ENCODE data around the gene ISLR2. TPM values are rescaled to one million over a fixed set of nuclear protein-coding genes. Genes with fewer than 3 reads are reported as not detected.

ISLR2 gene
- total RNA-seq, 1 donor from 2014 or later: not detected

DNA sequence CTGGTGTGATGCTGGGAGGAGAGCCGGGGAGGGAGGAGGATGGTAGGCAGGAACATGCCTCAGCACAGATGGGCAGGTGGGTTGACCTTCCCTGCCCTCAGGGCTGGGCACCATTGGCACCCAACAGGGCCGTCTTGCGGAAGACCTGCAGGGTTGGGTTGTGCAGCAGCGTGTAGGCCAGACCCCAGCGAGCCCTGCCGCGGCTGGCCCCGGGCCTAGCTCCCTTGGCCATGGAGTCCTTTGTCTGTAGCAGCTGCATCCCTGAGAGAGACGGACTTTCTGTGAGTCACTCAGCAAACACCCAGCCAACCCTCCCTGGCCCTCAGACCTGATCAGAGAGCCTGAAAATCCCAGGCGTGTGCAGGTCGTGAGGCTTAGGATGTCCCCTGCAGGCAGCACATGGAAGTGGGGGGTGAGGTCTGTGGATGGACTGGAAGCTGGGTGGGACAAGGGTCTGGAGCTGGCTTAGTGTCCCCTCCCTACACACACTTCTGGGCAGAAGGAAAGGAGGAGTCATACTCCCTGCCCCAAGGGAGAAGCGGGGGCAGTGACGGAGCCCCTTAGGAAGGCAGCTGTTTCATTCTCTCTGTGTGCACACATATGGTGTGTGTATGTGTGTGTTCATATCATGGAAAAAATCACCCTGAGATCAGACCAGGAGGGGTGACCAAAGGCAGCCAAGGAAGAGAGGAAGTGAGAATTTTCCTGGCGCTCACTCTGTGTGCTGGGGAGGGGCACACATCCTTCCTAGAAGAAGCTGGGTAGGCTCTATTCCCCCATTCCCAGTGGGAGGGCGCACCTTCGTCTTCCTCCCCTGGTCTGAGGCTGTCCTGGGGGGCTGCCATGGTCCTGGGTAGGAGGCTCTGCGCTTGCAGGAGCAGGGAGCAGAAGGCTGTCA is 49.8 kb downstream of the ISLR2 start:
- H3K27ac Mint-ChIP-seq: no peak overlapping the region
- H3K36me3 Mint-ChIP-seq (ENCODE audit: low read depth): no peaks in the 10 kb centered on the region
- intact Hi-C loops (cut with micrococcal nuclease): no loop called here
- H3K9me3 Mint-ChIP-seq: no peaks in the 10 kb centered on the region
- DNase-seq (ENCODE audit: low spot score): no peak
- no peak overlapping the region for H3K4me3 Mint-ChIP-seq
- H3K4me1 Mint-ChIP-seq (ENCODE audit: low read depth): no peaks in the 10 kb centered on the region
- peaks cover 3% of the 10 kb centered on the region for H3K27me3 Mint-ChIP-seq (ENCODE audit: insufficient read depth)

- Mint-ChIP-seq H3K36me3 (ENCODE audit: low read depth) (no peaks in the 10 kb centered on the region), H3K27me3 (ENCODE audit: insufficient read depth) (peaks cover 3% of the 10 kb centered on the region), H3K4me1 (ENCODE audit: low read depth) (no peaks in the 10 kb centered on the region), H3K9me3 (no peaks in the 10 kb centered on the region), H3K4me3 (no peak overlapping the region), H3K27ac (no peak overlapping the region)
- intact Hi-C loops (cut with micrococcal nuclease): no loop called here
- no peak for DNase-seq (ENCODE audit: low spot score)
Observed at GRCh38 chr15:74180881-74181602, 50.7 kb downstream of the ISLR2 start.

DNA sequence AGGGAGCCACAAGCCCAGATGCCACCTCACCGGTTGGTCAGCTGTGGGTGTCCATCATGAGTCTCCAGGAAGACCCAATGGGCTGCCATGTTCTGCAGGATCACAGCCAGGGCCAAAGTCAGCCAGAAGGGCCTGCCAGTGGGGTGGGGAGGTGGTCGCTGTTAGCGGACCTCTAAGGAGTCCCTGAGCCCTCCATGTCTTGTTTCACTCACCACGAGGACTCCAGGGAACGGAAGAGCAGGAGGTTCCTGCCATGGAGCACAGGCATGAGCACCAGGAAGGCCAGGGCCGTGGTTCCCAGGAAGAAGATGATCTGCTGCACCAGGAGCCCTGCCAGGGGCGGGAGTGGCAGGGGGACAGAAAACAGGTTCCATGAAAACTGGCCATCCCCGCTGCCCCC is 51.7 kb downstream of the ISLR2 start:
- intact Hi-C loops (cut with micrococcal nuclease): no loop called here
- Mint-ChIP-seq H3K4me3 (no peak overlapping the region), H3K4me1 (ENCODE audit: low read depth) (no peaks in the 10 kb centered on the region), H3K27me3 (ENCODE audit: insufficient read depth) (peaks cover 3% of the 10 kb centered on the region), H3K36me3 (ENCODE audit: low read depth) (no peaks in the 10 kb centered on the region), H3K27ac (no peak overlapping the region), H3K9me3 (no peaks in the 10 kb centered on the region)
- no peak for DNase-seq (ENCODE audit: low spot score)

GRCh38 chr15:74184582-74185091 is 54.3 kb downstream of the ISLR2 start:
- Mint-ChIP-seq H3K27me3 (ENCODE audit: insufficient read depth) (peaks cover 4% of the 10 kb centered on the region), H3K4me3 (no peak overlapping the region), H3K4me1 (ENCODE audit: low read depth) (no peaks in the 10 kb centered on the region), H3K36me3 (ENCODE audit: low read depth) (no peaks in the 10 kb centered on the region), H3K27ac (no peak overlapping the region), H3K9me3 (no peaks in the 10 kb centered on the region)
- DNase-seq (ENCODE audit: low spot score): no peak
- intact Hi-C loops (cut with micrococcal nuclease): no loop called here

- Mint-ChIP-seq H3K27me3 (ENCODE audit: insufficient read depth) (peaks cover 3% of the 10 kb centered on the region), H3K27ac (no peak overlapping the region), H3K4me3 (no peak overlapping the region), H3K36me3 (ENCODE audit: low read depth) (no peaks in the 10 kb centered on the region), H3K9me3 (no peaks in the 10 kb centered on the region), H3K4me1 (ENCODE audit: low read depth) (no peaks in the 10 kb centered on the region)
- DNase-seq (ENCODE audit: low spot score): no peak
- intact Hi-C loops (cut with micrococcal nuclease): no loop called here
Observed at GRCh38 chr15:74185710-74186348, 55.4 kb downstream of the ISLR2 start.

Other genes with a start within 250 kb of the ISLR2 start
- 0.34 and 1.3 TPM in 2 replicates for gene LOXL1, start 204.1 kb upstream of the ISLR2 start, total RNA-seq
- 10.6 and 11.6 TPM in 2 replicates for gene STOML1, start 138.3 kb upstream of the ISLR2 start, total RNA-seq
- gene PML, start 135.9 kb upstream of the ISLR2 start, total RNA-seq: 62.0 and 63.6 TPM in 2 replicates
- gene GOLGA6A, start 48.0 kb upstream of the ISLR2 start, total RNA-seq: not detected in 2 replicates
- not detected in 2 replicates for gene ISLR, start 43.1 kb downstream of the ISLR2 start, total RNA-seq
- 0.23 TPM in 1 of 2 replicates, not detected in the other for gene STRA6, start 72.2 kb downstream of the ISLR2 start, total RNA-seq
- not detected in 2 replicates for gene CCDC33, start 105.7 kb downstream of the ISLR2 start, total RNA-seq
- not detected in 2 replicates for gene CYP11A1, start 237.1 kb downstream of the ISLR2 start, total RNA-seq

Data from activated T-helper 1 cell treated with anti-CD3 and anti-CD28 coated beads, Interleukin-12 subunit alpha, Interleukin-12 subunit beta, Interleukin-2, Interleukin-4 antibody, amounts not matched to agents 30 ng/mL and 10 ng/mL and 1 ng/mL, durations not matched to agents 14 hours and 24 hours and 36 hours (primary cell).